HEK293 (cell line): Measurements from ENCODE around the gene C18orf32.

Source experiments
- INSM2 ChIP-seq: fragments of 450-650 bp; formaldehyde crosslinking; IDR thresholded peaks from 2 replicates; pipeline ENCODE4 v1.5.1; 2016; ENCODE audit warnings: missing biosample characterization, missing genetic modification characterization
- MYNN ChIP-seq: fragments of 450-650 bp; formaldehyde crosslinking; IDR thresholded peaks from 2 replicates; pipeline ENCODE4 v1.5.1; 2016; ENCODE audit warnings: missing biosample characterization, missing genetic modification characterization, borderline replicate concordance
- OSR2 ChIP-seq: fragments of 450-650 bp; formaldehyde crosslinking; IDR thresholded peaks from 2 replicates; pipeline ENCODE4 v1.5.1; 2016; ENCODE audit warnings: missing biosample characterization, missing genetic modification characterization
- TSHZ1 ChIP-seq: fragments of 450-650 bp; formaldehyde crosslinking; IDR thresholded peaks from 2 replicates; pipeline ENCODE4 v1.5.1; 2016; ENCODE audit warnings: missing biosample characterization, missing genetic modification characterization, borderline replicate concordance
- ZBTB1 ChIP-seq: fragments of 450-650 bp; formaldehyde crosslinking; IDR thresholded peaks from 2 replicates; pipeline ENCODE4 v1.5.1; 2016; ENCODE audit warnings: missing biosample characterization, missing genetic modification characterization
- ZBTB48 ChIP-seq: fragments of 450-650 bp; formaldehyde crosslinking; IDR thresholded peaks from 2 replicates; pipeline ENCODE4 v1.5.1; 2016; ENCODE audit warnings: missing biosample characterization, missing genetic modification characterization
- ZNF132 ChIP-seq: fragments of 450-650 bp; formaldehyde crosslinking; IDR thresholded peaks from 2 replicates; pipeline ENCODE4 v1.5.1; 2017; ENCODE audit warnings: missing biosample characterization, missing genetic modification characterization, borderline replicate concordance
- ZNF133 ChIP-seq: fragments of 450-650 bp; formaldehyde crosslinking; IDR thresholded peaks from 2 replicates; pipeline ENCODE4 v1.5.1; 2016; ENCODE audit warnings: missing biosample characterization, missing genetic modification characterization
- ZNF148 ChIP-seq: fragments of 450-650 bp; formaldehyde crosslinking; IDR thresholded peaks from 2 replicates; pipeline ENCODE4 v1.5.0; 2017; ENCODE audit warnings: missing biosample characterization, missing genetic modification characterization, borderline replicate concordance
- ZNF2 ChIP-seq: fragments of 450-650 bp; formaldehyde crosslinking; IDR thresholded peaks from 2 replicates; pipeline ENCODE4 v1.5.1; 2016; ENCODE audit warnings: missing biosample characterization, missing genetic modification characterization
- ZNF248 ChIP-seq: fragments of 450-650 bp; formaldehyde crosslinking; IDR thresholded peaks from 2 replicates; pipeline ENCODE4 v1.5.1; 2017; ENCODE audit warnings: missing biosample characterization, missing genetic modification characterization
- ZNF341 ChIP-seq: fragments of 450-650 bp; formaldehyde crosslinking; IDR thresholded peaks from 2 replicates; pipeline ENCODE4; 2016; ENCODE audit warnings: low read depth, missing biosample characterization, missing genetic modification characterization
- ZNF416 ChIP-seq: fragments of 450-650 bp; formaldehyde crosslinking; IDR thresholded peaks from 2 replicates; pipeline ENCODE4 v1.5.1; 2016; ENCODE audit warnings: missing biosample characterization, missing genetic modification characterization
- ZNF433 ChIP-seq: fragments of 450-650 bp; formaldehyde crosslinking; IDR thresholded peaks from 2 replicates; pipeline ENCODE4 v1.5.1; 2016; ENCODE audit warnings: missing biosample characterization, missing genetic modification characterization, low read depth
- ZNF555 ChIP-seq: fragments of 450-650 bp; formaldehyde crosslinking; conservative IDR thresholded peaks from 2 replicates; pipeline ENCODE4 v1.5.1; 2017; ENCODE audit warnings: missing biosample characterization, mild to moderate bottlenecking, missing genetic modification characterization, inconsistent platforms
- ZNF639 ChIP-seq: fragments of 450-650 bp; formaldehyde crosslinking; IDR thresholded peaks from 2 replicates; pipeline ENCODE4 v1.5.1; 2016; ENCODE audit warnings: missing biosample characterization, missing genetic modification characterization
- ZNF645 ChIP-seq: fragments of 450-650 bp; formaldehyde crosslinking; IDR thresholded peaks from 2 replicates; pipeline ENCODE4; 2016; ENCODE audit warnings: missing biosample characterization, missing genetic modification characterization
- ZNF660 ChIP-seq: fragments of 450-650 bp; IDR thresholded peaks from 2 replicates; pipeline ENCODE4 v1.5.1; 2018; ENCODE audit warnings: missing biosample characterization, mild to moderate bottlenecking, missing genetic modification characterization
- ZNF664 ChIP-seq: fragments of 450-650 bp; formaldehyde crosslinking; IDR thresholded peaks from 2 replicates; pipeline ENCODE4 v1.5.1; 2016; ENCODE audit warnings: missing biosample characterization, missing genetic modification characterization
- ZNF701 ChIP-seq: fragments of 450-650 bp; formaldehyde crosslinking; IDR thresholded peaks from 2 replicates; pipeline ENCODE4 v1.5.1; 2016; ENCODE audit warnings: missing biosample characterization, missing genetic modification characterization
- ZNF776 ChIP-seq: fragments of 450-650 bp; formaldehyde crosslinking; IDR thresholded peaks from 2 replicates; pipeline ENCODE4 v1.5.0; 2017; ENCODE audit warnings: missing biosample characterization, missing genetic modification characterization, borderline replicate concordance
- ZNF792 ChIP-seq: fragments of 450-650 bp; formaldehyde crosslinking; IDR thresholded peaks from 2 replicates; pipeline ENCODE4 v1.5.1; 2016; ENCODE audit warnings: missing biosample characterization, missing genetic modification characterization
- ZSCAN30 ChIP-seq: fragments of 450-650 bp; IDR thresholded peaks from 2 replicates; pipeline ENCODE4 v1.5.1; 2018; ENCODE audit warnings: missing biosample characterization, mild to moderate bottlenecking, missing genetic modification characterization, moderate library complexity

Gene C18orf32

GRCh38 chr18:49520661-49521145 is 33.7 kb upstream of the C18orf32 start (continued):
- 0 out of 2 replicates have a peak, but pooled peaks have one; percentile 51 for TF ChIP-seq TSHZ1 (tag by site-specific recombination)
- no peak for TF ChIP-seq ZNF792 (tag by site-specific recombination)
- TF ChIP-seq ZNF639 = no peak
- TF ChIP-seq ZNF433 (tag by site-specific recombination) = no peak
- peak; percentile 88 for TF ChIP-seq ZNF341 (tag by site-specific recombination)
- no peak for TF ChIP-seq ZNF701 (tag by site-specific recombination)
- no peak for TF ChIP-seq ZNF645
- 0 out of 2 replicates have a peak, but pooled peaks have one; percentile 12 for TF ChIP-seq ZNF664 (tag by site-specific recombination)
- TF ChIP-seq ZNF248 (tag by site-specific recombination) = no peak
- no peak for TF ChIP-seq ZNF148 (tag by site-specific recombination)
- TF ChIP-seq ZBTB48 (tag by site-specific recombination) = 0 out of 2 replicates have a peak, but pooled peaks have one; percentile 40
- no peak for TF ChIP-seq MYNN (tag by site-specific recombination)
- TF ChIP-seq ZNF776 (tag by site-specific recombination) = no peak
- TF ChIP-seq ZNF416 (tag by site-specific recombination) = peak; percentile 65
- TF ChIP-seq ZSCAN30 (tag by site-specific recombination) = no peak
- TF ChIP-seq ZNF555 (tag by site-specific recombination) = no peak
- TF ChIP-seq OSR2 (tag by site-specific recombination) = peak; percentile 57; the same call in 1 of the 2 replicates
- no peak for TF ChIP-seq ZBTB1 (tag by site-specific recombination)
- no peak for TF ChIP-seq ZNF133 (tag by site-specific recombination)
- TF ChIP-seq ZNF2 (tag by site-specific recombination) = no peak
- TF ChIP-seq INSM2 (tag by site-specific recombination) = peak; percentile 66; the same call in 1 of the 2 replicates
- TF ChIP-seq ZNF132 (tag by site-specific recombination) = no peak
- no peak; the same call in 1 of the 2 replicates for TF ChIP-seq ZNF660
- TF ChIP-seq, all 188 proteins: peak for 58
